OCI-LY1 (cell line): Measurements from ENCODE around the gene SNX14.

Experiments used
- EZH2 ChIP-seq: fragments of 200-600 bp; sonication (generic), shearing (Covaris generic); IDR thresholded peaks from 2 replicates; pipeline ENCODE4 v1.8.0; 2017; ENCODE audit warnings: borderline replicate concordance, mixed run types, mild to moderate bottlenecking, antibody characterized with exemption, low read length, moderate library complexity, mixed read lengths
- TF ChIP-seq, protein P1 (sequence below): fragments of 200-600 bp; sonication (generic), shearing (Covaris generic); IDR thresholded peaks from 2 replicates; pipeline ENCODE4 v1.5.1; 2017; ENCODE audit warnings: mild to moderate bottlenecking, antibody characterized with exemption, low read length, moderate library complexity, mixed read lengths

DNA sequence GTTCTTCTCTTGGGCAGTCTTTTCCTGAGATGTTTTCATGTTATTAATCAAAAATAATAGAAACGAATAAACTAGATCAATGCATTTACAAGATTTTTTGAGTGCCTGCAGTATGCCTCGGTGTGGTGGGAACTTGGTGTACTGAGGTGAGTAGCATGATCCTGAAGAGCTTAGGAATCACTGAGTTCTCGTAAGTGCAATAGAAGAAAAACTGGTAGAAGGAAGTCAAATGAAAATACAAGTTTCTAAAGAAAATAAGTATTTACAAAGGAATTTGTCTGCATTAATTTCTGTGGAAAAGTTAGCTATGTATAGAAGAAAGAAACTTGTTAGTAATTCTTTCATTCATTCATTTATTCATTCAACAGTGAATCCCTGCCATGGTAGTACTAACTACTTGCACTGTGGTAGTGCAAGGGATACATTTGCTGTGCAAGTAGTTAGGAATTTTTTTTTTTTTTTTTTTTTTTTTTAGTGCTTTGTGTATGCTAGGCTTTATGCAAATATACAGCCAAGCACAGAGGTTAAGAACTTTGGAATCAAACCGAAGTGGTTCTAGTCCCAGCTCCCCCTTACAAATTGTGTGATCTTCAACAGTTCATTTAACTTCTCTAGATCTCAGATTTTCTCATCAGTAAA lies 129.9 kb downstream of the SNX14 start:
- TF ChIP-seq, protein P1, sequence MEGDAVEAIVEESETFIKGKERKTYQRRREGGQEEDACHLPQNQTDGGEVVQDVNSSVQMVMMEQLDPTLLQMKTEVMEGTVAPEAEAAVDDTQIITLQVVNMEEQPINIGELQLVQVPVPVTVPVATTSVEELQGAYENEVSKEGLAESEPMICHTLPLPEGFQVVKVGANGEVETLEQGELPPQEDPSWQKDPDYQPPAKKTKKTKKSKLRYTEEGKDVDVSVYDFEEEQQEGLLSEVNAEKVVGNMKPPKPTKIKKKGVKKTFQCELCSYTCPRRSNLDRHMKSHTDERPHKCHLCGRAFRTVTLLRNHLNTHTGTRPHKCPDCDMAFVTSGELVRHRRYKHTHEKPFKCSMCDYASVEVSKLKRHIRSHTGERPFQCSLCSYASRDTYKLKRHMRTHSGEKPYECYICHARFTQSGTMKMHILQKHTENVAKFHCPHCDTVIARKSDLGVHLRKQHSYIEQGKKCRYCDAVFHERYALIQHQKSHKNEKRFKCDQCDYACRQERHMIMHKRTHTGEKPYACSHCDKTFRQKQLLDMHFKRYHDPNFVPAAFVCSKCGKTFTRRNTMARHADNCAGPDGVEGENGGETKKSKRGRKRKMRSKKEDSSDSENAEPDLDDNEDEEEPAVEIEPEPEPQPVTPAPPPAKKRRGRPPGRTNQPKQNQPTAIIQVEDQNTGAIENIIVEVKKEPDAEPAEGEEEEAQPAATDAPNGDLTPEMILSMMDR: no peak
- no peak for TF ChIP-seq EZH2
